ENCODE measurements around the gene AGPS. TPM values are rescaled to one million over a fixed set of nuclear protein-coding genes. Genes with fewer than 3 reads are reported as not detected.

AGPS gene
- total RNA-seq, 1 experiment from 2014 or later, result 60.9 TPM

DNA sequence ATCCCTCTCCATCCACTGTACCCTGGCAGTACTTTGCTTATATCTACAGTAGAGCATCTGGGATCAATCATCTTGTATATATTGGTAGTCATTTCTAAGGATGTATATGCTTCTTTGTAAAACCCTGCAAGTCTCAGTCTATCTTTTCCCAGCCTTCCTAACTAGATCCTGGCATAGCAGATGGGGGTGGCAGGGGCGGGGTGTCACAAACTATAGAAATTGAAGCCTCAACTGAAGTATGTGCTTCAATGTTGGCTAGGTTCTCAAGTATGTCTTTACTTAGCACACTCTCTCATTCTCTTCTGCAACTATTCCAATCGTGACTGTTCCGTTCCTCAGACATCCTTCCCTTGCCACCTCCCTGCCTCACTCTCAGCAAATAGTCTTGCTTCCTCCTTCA, 30.1 kb upstream of the AGPS start:
- H3K9me3 Mint-ChIP-seq, result no peaks in the 10 kb centered on the region
- Histone ChIP-seq H2BK12ac (ENCODE audit: insufficient read length, low read depth, low read length) (no peak overlapping the region), H4K8ac (replicated peaks; ENCODE audit: insufficient read length, low read depth, low read length) (no peak overlapping the region), H3K79me2 (ENCODE audit: insufficient read depth, low read length) (no peaks in the 10 kb centered on the region), H3K4me2 (ENCODE audit: insufficient read depth, insufficient read length, low read length) (no peak overlapping the region), H3K56ac (ENCODE audit: insufficient read length, low read depth, low read length) (no peak overlapping the region), H3K9me3 (ENCODE audit: control insufficient read depth, low read depth, low read length) (no peaks in the 10 kb centered on the region), H4K91ac (ENCODE audit: insufficient read length, low read depth, low read length) (no peak overlapping the region), H3K23ac (ENCODE audit: insufficient read length, low read depth, low read length) (no peak overlapping the region), H2AK5ac (ENCODE audit: insufficient read length, low read length) (no peak overlapping the region), H2BK20ac (ENCODE audit: low read depth, low read length, poor library complexity, severe bottlenecking) (no peak overlapping the region), H3K23me2 (ENCODE audit: insufficient read length, low read depth, low read length, poor library complexity, severe bottlenecking) (no peaks in the 10 kb centered on the region), H3K4ac (ENCODE audit: low read depth, low read length) (no peak overlapping the region), H3K4me1 (ENCODE audit: insufficient read depth, low read length) (no peaks in the 10 kb centered on the region), H4K20me1 (ENCODE audit: control insufficient read depth, insufficient read depth, insufficient read length) (no peaks in the 10 kb centered on the region), H3K14ac (ENCODE audit: insufficient read depth, low read length) (no peak overlapping the region), H3K18ac (ENCODE audit: insufficient read length, low read depth, low read length) (no peak overlapping the region), H3K27ac (ENCODE audit: insufficient read length, low read depth, low read length) (no peak overlapping the region), H4K5ac (ENCODE audit: insufficient read length, low read depth, low read length) (no peak overlapping the region), H2BK120ac (ENCODE audit: low read depth, low read length, poor library complexity, severe bottlenecking) (no peak overlapping the region), H3K9ac (ENCODE audit: extremely low read depth, insufficient read length, low read length) (no peak overlapping the region), H3K27me3 (ENCODE audit: insufficient read depth, low read length) (no peaks in the 10 kb centered on the region), H3K79me1 (ENCODE audit: insufficient read depth, low read depth, low read length, poor library complexity, severe bottlenecking) (no peaks in the 10 kb centered on the region), H2BK15ac (ENCODE audit: low read depth, low read length) (no peak overlapping the region), H2BK5ac (ENCODE audit: insufficient read length, low read length) (no peak overlapping the region), H2AFZ (ENCODE audit: low read length) (no peak overlapping the region), H3T11ph (ENCODE audit: low read length) (no peak overlapping the region)
- H3K36me3 Mint-ChIP-seq (ENCODE audit: insufficient read depth in 1 of 3, low read depth in 3 of 3), result no peaks in the 10 kb centered on the region
- H3K4me3 Mint-ChIP-seq, result no peak overlapping the region
- no peak for DNase-seq
- TF ChIP-seq, protein P1, sequence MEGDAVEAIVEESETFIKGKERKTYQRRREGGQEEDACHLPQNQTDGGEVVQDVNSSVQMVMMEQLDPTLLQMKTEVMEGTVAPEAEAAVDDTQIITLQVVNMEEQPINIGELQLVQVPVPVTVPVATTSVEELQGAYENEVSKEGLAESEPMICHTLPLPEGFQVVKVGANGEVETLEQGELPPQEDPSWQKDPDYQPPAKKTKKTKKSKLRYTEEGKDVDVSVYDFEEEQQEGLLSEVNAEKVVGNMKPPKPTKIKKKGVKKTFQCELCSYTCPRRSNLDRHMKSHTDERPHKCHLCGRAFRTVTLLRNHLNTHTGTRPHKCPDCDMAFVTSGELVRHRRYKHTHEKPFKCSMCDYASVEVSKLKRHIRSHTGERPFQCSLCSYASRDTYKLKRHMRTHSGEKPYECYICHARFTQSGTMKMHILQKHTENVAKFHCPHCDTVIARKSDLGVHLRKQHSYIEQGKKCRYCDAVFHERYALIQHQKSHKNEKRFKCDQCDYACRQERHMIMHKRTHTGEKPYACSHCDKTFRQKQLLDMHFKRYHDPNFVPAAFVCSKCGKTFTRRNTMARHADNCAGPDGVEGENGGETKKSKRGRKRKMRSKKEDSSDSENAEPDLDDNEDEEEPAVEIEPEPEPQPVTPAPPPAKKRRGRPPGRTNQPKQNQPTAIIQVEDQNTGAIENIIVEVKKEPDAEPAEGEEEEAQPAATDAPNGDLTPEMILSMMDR (conservative IDR thresholded peaks at IDR 0.05), result no peak
- WGBS (ENCODE audit: extremely low coverage, insufficient read length, low lambda C conversion rate), result no CpG with 5 or more reads among the region's 3 CpGs
- no peaks in the 10 kb centered on the region for H3K4me1 Mint-ChIP-seq
- H3K27ac Mint-ChIP-seq, result no peak overlapping the region
- no peaks in the 10 kb centered on the region for H3K27me3 Mint-ChIP-seq (ENCODE audit: low read depth)
